GM23338 (cell line): ENCODE results near the gene HRH3. TPM values are rescaled to one million over a fixed set of nuclear protein-coding genes. Genes with fewer than 3 reads are reported as not detected.

Experiments
- ATAC-seq: fragments of 200-7000 bp; cut with Tn5 transposase; 3 replicates; pipeline ENCODE4 v1.9.1; 2020
- DNase-seq: peaks from one replicate; pipeline ENCODE4 v3.0.0-alpha.2; 2015; ENCODE audit warnings: low spot score
- H2AFZ ChIP-seq: fragments of 200-600 bp; sonication (generic); 2 replicates; pipeline ENCODE4 v1.8.0; 2016; ENCODE audit warnings: antibody characterized with exemption, mild to moderate bottlenecking, moderate library complexity
- H3F3A ChIP-seq: fragments of 200-600 bp; sonication (generic); replicated peaks from 2 replicates; pipeline ENCODE4 v1.8.0; 2017; ENCODE audit warnings: antibody characterized with exemption, mixed run types, low read depth
- H3K27ac ChIP-seq: fragments of 200-600 bp; sonication (generic); 2 replicates; pipeline ENCODE4 v1.6.1; 2016; ENCODE audit warnings: low read depth
- H3K27me3 ChIP-seq: fragments of 200-600 bp; sonication (generic); 2 replicates; pipeline ENCODE4 v1.8.0; 2016; ENCODE audit warnings: mild to moderate bottlenecking, mixed run types, moderate library complexity; ENCODE audit not compliant: insufficient read depth
- H3K36me3 ChIP-seq: fragments of 200-600 bp; sonication (generic); 2 replicates; pipeline ENCODE4 v1.8.0; 2016; ENCODE audit warnings: mild to moderate bottlenecking; ENCODE audit not compliant: insufficient read depth
- H3K4me1 ChIP-seq: fragments of 200-600 bp; sonication (generic); 2 replicates; pipeline ENCODE4 v1.8.0; 2016; ENCODE audit warnings: mild to moderate bottlenecking, moderate library complexity; ENCODE audit not compliant: insufficient read depth
- H3K4me2 ChIP-seq: fragments of 200-600 bp; sonication (generic); 2 replicates; pipeline ENCODE4 v1.7.1; 2017; ENCODE audit warnings: mixed run types
- H3K4me3 ChIP-seq: fragments of 200-600 bp; sonication (generic); 2 replicates; pipeline ENCODE4 v1.6.1; 2016; ENCODE audit warnings: mixed run types
- H3K79me2 ChIP-seq: fragments of 200-600 bp; sonication (generic); replicated peaks from 2 replicates; pipeline ENCODE4 v1.8.0; 2017; ENCODE audit warnings: mild to moderate bottlenecking; ENCODE audit not compliant: insufficient read depth
- H3K9me2 ChIP-seq: fragments of 200-600 bp; sonication (generic); 2 replicates; pipeline ENCODE4 v1.8.0; 2017; ENCODE audit not compliant: insufficient read depth
- H4K20me1 ChIP-seq: fragments of 200-600 bp; sonication (generic); replicated peaks from 2 replicates; pipeline ENCODE4 v1.8.0; 2017; ENCODE audit warnings: mild to moderate bottlenecking; ENCODE audit not compliant: insufficient read depth
- H3K27ac Mint-ChIP-seq: 2 replicates; pipeline ENCODE4 v1.8.0; 2020; ENCODE audit warnings: inconsistent platforms, mild to moderate bottlenecking, moderate library complexity, mixed read lengths
- H3K27me3 Mint-ChIP-seq: 3 replicates; pipeline ENCODE4 v1.8.0; 2022; ENCODE audit warnings: low read depth, mild to moderate bottlenecking, moderate library complexity, mixed read lengths, inconsistent platforms; ENCODE audit not compliant: insufficient read depth, poor library complexity
- H3K36me3 Mint-ChIP-seq: 3 replicates; pipeline ENCODE4 v1.8.0; 2021; ENCODE audit warnings: low read depth, mild to moderate bottlenecking, inconsistent platforms, moderate library complexity, mixed read lengths
- H3K4me1 Mint-ChIP-seq: 3 replicates; pipeline ENCODE4 v1.8.0; 2020; ENCODE audit warnings: mild to moderate bottlenecking, inconsistent platforms, mixed read lengths
- H3K4me3 Mint-ChIP-seq: 3 replicates; pipeline ENCODE4 v1.8.0; 2021; ENCODE audit warnings: moderate library complexity, mild to moderate bottlenecking, inconsistent platforms, mixed read lengths
- H3K9me3 Mint-ChIP-seq: 3 replicates; pipeline ENCODE4 v1.8.0; 2020; ENCODE audit warnings: moderate library complexity, mild to moderate bottlenecking, inconsistent platforms, mixed read lengths
- CREB1 ChIP-seq: fragments of 250-450 bp; sonication (Bioruptor Pico); IDR thresholded peaks from 2 replicates; pipeline ENCODE4 v1.5.0; 2020; ENCODE audit warnings: low read depth, mild to moderate bottlenecking, moderate library complexity
- EZH2 ChIP-seq: fragments of 200-600 bp; sonication (generic); IDR thresholded peaks from one replicate; pipeline ENCODE4 v1.8.0; 2017; ENCODE audit warnings: antibody characterized with exemption, mild to moderate bottlenecking, low read depth; ENCODE audit not compliant: unreplicated experiment
- EZH2phosphoT487 ChIP-seq: fragments of 200-600 bp; sonication (generic); IDR thresholded peaks from one replicate; pipeline ENCODE4 v1.8.1; 2018; ENCODE audit warnings: antibody characterized with exemption; ENCODE audit not compliant: unreplicated experiment
- JUNB ChIP-seq: IDR thresholded peaks from one replicate; pipeline ENCODE4 v1.6.1; 2016; ENCODE audit warnings: antibody characterized with exemption; ENCODE audit not compliant: unreplicated experiment
- NANOG ChIP-seq: IDR thresholded peaks from 2 replicates; pipeline ENCODE4 v1.6.1; 2016; ENCODE audit warnings: antibody characterized with exemption, borderline replicate concordance
- POLR2AphosphoS5 ChIP-seq: IDR thresholded peaks from 2 replicates; pipeline ENCODE4 v1.6.1; 2016; ENCODE audit warnings: antibody characterized with exemption, low read depth
- STAT1 ChIP-seq: IDR thresholded peaks from one replicate; pipeline ENCODE4 v1.6.1; 2016; ENCODE audit warnings: antibody characterized with exemption; ENCODE audit not compliant: unreplicated experiment
- ZNF114 ChIP-seq: fragments of 250-450 bp; sonication (Bioruptor Pico); IDR thresholded peaks from 2 replicates; pipeline ENCODE4 v1.5.0; 2020; ENCODE audit warnings: mild to moderate bottlenecking, moderate library complexity
- ZNF331 ChIP-seq: fragments of 250-450 bp; sonication (Bioruptor Pico); IDR thresholded peaks from 2 replicates; pipeline ENCODE4 v1.5.0; 2020; ENCODE audit warnings: low read depth, mild to moderate bottlenecking, moderate library complexity
- polyA plus RNA-seq: library from polyadenylated mRNA; unstranded; fragments of >200 nt; fragmentation: Nextera tagmentation; extraction: Ambion mirVana; gene quantifications from 2 replicates; pipeline ENCODE4 v1.2.1, GENCODE V29; 2016
- total RNA-seq: library from RNA; depleted of rRNA; stranded (reverse); fragments of >200 nt; shearing (Covaris generic); gene quantifications from 2 replicates; pipeline ENCODE4 v1.2.3, GENCODE V29; 2014
- TF ChIP-seq, protein P1 (sequence below): fragments of 250-450 bp; sonication (Bioruptor Pico); IDR thresholded peaks from 2 replicates; pipeline ENCODE4 v1.5.0; 2020; ENCODE audit warnings: mild to moderate bottlenecking, moderate library complexity
- TF ChIP-seq, protein P2 (sequence below): IDR thresholded peaks from one replicate; pipeline ENCODE4 v1.6.1; 2018; ENCODE audit warnings: antibody characterized with exemption; ENCODE audit not compliant: unreplicated experiment
- TF ChIP-seq, protein P3 (sequence below), 2 experiments: fragments of 200-600 bp in 1 of 2; sonication (generic) in 1 of 2; conservative IDR thresholded peaks; 2 replicates each; pipeline versions ENCODE4 v1.5.1 to v1.6.1; 2016 to 2017; ENCODE audit warnings: antibody characterized with exemption in 2 of 2, low read depth in 2 of 2, mild to moderate bottlenecking in 2 of 2, moderate library complexity in 1 of 2
- TF ChIP-seq, protein P4 (sequence below): IDR thresholded peaks from 2 replicates; pipeline ENCODE4 v1.6.1; 2016; ENCODE audit warnings: antibody characterized with exemption

Gene HRH3
- total and polyA plus RNA-seq, 2 experiments from 2014 or later = 1.5 to 5.2 TPM

DNA sequence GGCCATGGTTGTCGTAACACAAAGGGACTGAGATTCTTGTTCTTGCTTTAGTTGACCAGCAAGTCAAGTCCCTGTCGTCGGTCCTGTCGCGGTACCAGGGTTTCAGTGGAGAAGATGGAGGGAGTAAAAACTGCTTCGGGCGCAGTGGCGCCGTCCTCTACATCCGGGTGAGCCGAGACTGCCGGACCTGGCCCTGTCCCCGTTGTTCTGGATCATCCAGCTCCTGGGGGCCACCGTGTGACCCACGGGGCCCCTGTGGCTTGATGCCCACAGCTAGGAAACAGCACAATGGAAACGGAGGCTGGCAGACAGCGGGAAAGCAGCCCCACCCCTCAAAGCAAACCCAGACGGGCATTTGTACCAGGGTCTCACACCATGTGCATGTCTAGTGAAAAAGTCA, 22.3 kb downstream of the HRH3 start:
- Mint-ChIP-seq H3K27ac (no peak overlapping the region), H3K4me1 (no peaks in the 10 kb centered on the region)
- no peak for ATAC-seq

More for the DNA sequence above, 22.3 kb downstream of the HRH3 start:
- Histone ChIP-seq H3K36me3 (no peaks in the 10 kb centered on the region; the same call in none of the 2 replicates), H3K27ac (no peak overlapping the region), H3K27me3 (no peaks in the 10 kb centered on the region), H3K4me2 (no peak overlapping the region), H3K4me3 (no peak overlapping the region), H3K9me2 (no peaks in the 10 kb centered on the region), H2AFZ (no peak overlapping the region), H3K4me1 (no peaks in the 10 kb centered on the region), H3F3A (no peaks in the 10 kb centered on the region), H3K79me2 (no peaks in the 10 kb centered on the region), H4K20me1 (no peaks in the 10 kb centered on the region)
- no peak for DNase-seq
- H3K4me3 Mint-ChIP-seq = no peak overlapping the region
- H3K36me3 Mint-ChIP-seq = peaks cover 43% of the 10 kb centered on the region
- peaks cover 4% of the 10 kb centered on the region for H3K27me3 Mint-ChIP-seq
- no peaks in the 10 kb centered on the region for H3K9me3 Mint-ChIP-seq
- TF ChIP-seq CREB1 (CRISPR knock-in tag) (no peak), ZNF114 (CRISPR knock-in tag) (no peak), STAT1 (no peak), JUNB (no peak), POLR2AphosphoS5 (no peak), NANOG (no peak), ZNF331 (no peak), EZH2phosphoT487 (no peak), EZH2 (no peak)
- TF ChIP-seq, protein P1, sequence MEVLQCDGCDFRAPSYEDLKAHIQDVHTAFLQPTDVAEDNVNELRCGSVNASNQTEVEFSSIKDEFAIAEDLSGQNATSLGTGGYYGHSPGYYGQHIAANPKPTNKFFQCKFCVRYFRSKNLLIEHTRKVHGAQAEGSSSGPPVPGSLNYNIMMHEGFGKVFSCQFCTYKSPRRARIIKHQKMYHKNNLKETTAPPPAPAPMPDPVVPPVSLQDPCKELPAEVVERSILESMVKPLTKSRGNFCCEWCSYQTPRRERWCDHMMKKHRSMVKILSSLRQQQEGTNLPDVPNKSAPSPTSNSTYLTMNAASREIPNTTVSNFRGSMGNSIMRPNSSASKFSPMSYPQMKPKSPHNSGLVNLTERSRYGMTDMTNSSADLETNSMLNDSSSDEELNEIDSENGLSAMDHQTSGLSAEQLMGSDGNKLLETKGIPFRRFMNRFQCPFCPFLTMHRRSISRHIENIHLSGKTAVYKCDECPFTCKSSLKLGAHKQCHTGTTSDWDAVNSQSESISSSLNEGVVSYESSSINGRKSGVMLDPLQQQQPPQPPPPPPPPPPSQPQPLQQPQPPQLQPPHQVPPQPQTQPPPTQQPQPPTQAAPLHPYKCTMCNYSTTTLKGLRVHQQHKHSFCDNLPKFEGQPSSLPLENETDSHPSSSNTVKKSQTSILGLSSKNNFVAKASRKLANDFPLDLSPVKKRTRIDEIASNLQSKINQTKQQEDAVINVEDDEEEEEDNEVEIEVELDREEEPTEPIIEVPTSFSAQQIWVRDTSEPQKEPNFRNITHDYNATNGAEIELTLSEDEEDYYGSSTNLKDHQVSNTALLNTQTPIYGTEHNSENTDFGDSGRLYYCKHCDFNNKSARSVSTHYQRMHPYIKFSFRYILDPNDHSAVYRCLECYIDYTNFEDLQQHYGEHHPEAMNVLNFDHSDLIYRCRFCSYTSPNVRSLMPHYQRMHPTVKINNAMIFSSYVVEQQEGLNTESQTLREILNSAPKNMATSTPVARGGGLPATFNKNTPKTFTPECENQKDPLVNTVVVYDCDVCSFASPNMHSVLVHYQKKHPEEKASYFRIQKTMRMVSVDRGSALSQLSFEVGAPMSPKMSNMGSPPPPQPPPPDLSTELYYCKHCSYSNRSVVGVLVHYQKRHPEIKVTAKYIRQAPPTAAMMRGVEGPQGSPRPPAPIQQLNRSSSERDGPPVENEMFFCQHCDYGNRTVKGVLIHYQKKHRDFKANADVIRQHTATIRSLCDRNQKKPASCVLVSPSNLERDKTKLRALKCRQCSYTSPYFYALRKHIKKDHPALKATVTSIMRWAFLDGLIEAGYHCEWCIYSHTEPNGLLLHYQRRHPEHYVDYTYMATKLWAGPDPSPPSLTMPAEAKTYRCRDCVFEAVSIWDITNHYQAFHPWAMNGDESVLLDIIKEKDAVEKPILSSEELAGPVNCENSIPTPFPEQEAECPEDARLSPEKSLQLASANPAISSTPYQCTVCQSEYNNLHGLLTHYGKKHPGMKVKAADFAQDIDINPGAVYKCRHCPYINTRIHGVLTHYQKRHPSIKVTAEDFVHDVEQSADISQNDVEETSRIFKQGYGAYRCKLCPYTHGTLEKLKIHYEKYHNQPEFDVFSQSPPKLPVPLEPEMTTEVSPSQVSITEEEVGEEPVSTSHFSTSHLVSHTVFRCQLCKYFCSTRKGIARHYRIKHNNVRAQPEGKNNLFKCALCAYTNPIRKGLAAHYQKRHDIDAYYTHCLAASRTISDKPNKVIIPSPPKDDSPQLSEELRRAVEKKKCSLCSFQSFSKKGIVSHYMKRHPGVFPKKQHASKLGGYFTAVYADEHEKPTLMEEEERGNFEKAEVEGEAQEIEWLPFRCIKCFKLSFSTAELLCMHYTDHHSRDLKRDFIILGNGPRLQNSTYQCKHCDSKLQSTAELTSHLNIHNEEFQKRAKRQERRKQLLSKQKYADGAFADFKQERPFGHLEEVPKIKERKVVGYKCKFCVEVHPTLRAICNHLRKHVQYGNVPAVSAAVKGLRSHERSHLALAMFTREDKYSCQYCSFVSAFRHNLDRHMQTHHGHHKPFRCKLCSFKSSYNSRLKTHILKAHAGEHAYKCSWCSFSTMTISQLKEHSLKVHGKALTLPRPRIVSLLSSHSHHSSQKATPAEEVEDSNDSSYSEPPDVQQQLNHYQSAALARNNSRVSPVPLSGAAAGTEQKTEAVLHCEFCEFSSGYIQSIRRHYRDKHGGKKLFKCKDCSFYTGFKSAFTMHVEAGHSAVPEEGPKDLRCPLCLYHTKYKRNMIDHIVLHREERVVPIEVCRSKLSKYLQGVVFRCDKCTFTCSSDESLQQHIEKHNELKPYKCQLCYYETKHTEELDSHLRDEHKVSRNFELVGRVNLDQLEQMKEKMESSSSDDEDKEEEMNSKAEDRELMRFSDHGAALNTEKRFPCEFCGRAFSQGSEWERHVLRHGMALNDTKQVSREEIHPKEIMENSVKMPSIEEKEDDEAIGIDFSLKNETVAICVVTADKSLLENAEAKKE (CRISPR knock-in tag) = no peak
- TF ChIP-seq, protein P2, sequence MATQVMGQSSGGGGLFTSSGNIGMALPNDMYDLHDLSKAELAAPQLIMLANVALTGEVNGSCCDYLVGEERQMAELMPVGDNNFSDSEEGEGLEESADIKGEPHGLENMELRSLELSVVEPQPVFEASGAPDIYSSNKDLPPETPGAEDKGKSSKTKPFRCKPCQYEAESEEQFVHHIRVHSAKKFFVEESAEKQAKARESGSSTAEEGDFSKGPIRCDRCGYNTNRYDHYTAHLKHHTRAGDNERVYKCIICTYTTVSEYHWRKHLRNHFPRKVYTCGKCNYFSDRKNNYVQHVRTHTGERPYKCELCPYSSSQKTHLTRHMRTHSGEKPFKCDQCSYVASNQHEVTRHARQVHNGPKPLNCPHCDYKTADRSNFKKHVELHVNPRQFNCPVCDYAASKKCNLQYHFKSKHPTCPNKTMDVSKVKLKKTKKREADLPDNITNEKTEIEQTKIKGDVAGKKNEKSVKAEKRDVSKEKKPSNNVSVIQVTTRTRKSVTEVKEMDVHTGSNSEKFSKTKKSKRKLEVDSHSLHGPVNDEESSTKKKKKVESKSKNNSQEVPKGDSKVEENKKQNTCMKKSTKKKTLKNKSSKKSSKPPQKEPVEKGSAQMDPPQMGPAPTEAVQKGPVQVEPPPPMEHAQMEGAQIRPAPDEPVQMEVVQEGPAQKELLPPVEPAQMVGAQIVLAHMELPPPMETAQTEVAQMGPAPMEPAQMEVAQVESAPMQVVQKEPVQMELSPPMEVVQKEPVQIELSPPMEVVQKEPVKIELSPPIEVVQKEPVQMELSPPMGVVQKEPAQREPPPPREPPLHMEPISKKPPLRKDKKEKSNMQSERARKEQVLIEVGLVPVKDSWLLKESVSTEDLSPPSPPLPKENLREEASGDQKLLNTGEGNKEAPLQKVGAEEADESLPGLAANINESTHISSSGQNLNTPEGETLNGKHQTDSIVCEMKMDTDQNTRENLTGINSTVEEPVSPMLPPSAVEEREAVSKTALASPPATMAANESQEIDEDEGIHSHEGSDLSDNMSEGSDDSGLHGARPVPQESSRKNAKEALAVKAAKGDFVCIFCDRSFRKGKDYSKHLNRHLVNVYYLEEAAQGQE = no peak
- TF ChIP-seq, protein P3, sequence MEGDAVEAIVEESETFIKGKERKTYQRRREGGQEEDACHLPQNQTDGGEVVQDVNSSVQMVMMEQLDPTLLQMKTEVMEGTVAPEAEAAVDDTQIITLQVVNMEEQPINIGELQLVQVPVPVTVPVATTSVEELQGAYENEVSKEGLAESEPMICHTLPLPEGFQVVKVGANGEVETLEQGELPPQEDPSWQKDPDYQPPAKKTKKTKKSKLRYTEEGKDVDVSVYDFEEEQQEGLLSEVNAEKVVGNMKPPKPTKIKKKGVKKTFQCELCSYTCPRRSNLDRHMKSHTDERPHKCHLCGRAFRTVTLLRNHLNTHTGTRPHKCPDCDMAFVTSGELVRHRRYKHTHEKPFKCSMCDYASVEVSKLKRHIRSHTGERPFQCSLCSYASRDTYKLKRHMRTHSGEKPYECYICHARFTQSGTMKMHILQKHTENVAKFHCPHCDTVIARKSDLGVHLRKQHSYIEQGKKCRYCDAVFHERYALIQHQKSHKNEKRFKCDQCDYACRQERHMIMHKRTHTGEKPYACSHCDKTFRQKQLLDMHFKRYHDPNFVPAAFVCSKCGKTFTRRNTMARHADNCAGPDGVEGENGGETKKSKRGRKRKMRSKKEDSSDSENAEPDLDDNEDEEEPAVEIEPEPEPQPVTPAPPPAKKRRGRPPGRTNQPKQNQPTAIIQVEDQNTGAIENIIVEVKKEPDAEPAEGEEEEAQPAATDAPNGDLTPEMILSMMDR (conservative IDR thresholded peaks at IDR 0.05; ENCODE audit: low read depth in 2 of 2) = no peak
- TF ChIP-seq, protein P4, sequence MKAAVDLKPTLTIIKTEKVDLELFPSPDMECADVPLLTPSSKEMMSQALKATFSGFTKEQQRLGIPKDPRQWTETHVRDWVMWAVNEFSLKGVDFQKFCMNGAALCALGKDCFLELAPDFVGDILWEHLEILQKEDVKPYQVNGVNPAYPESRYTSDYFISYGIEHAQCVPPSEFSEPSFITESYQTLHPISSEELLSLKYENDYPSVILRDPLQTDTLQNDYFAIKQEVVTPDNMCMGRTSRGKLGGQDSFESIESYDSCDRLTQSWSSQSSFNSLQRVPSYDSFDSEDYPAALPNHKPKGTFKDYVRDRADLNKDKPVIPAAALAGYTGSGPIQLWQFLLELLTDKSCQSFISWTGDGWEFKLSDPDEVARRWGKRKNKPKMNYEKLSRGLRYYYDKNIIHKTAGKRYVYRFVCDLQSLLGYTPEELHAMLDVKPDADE = no peak
